PC-9 (cell line): ENCODE measurements around the gene CYP4X1. TPM values are rescaled to one million over a fixed set of nuclear protein-coding genes. Genes with fewer than 3 reads are reported as not detected.
"Not testable (repeated sequence)": the region's sequence is repeated elsewhere in the genome, so short reads cannot be mapped to it uniquely, and the experiment has no call there.

ENCODE experiments used
- BruUV-seq: library from RNA; stranded (reverse); fragments of 400-500 nt; replicated peaks from 2 replicates; lab custom pipeline; 2021; lab: Mats Ljungman, UMichigan
- CTCF ChIA-PET: fragments of 300-600 bp; sonication (Branson Sonifier 250); formaldehyde crosslinking; loops from one replicate; lab custom pipeline; 2022; ENCODE audit warnings: antibody characterized with exemption; lab: Charles Lee
- POLR2A ChIA-PET: fragments of 300-600 bp; sonication (Branson Sonifier 250); formaldehyde crosslinking; loops from one replicate; lab custom pipeline; 2022; ENCODE audit warnings: antibody characterized with exemption; ENCODE audit not compliant: unreplicated experiment; lab: Charles Lee
- DNase-seq, 2 experiments: peaks; one replicate each; pipeline versions ENCODE4 v3.0.0 to v3.0.0-alpha.2; 2015 to 2022; ENCODE audit warnings: mixed read lengths in 1 of 2
- H2AFZ ChIP-seq: fragments of 200-600 bp; sonication (generic); 2 replicates; pipeline ENCODE4 v1.8.1; 2017; ENCODE audit warnings: antibody characterized with exemption
- H3F3A ChIP-seq: fragments of 200-600 bp; sonication (generic); 2 replicates; pipeline ENCODE4 v1.8.1; 2017; ENCODE audit warnings: antibody characterized with exemption, mild to moderate bottlenecking, low read depth; ENCODE audit not compliant: insufficient read depth
- H3K27ac ChIP-seq: fragments of 200-600 bp; sonication (generic); 2 replicates; pipeline ENCODE4 v1.6.1; 2016; ENCODE audit warnings: mixed run types
- H3K27me3 ChIP-seq: fragments of 200-600 bp; sonication (generic); 2 replicates; pipeline ENCODE4 v1.6.1; 2016; ENCODE audit warnings: low read depth, mixed run types; ENCODE audit not compliant: insufficient read depth
- H3K36me3 ChIP-seq: fragments of 200-600 bp; sonication (generic); 2 replicates; pipeline ENCODE4 v1.6.1; 2016; ENCODE audit warnings: low read depth, mixed run types
- H3K4me1 ChIP-seq: fragments of 200-600 bp; sonication (generic); replicated peaks from 2 replicates; pipeline ENCODE4 v1.6.1; 2016; ENCODE audit warnings: mixed run types; ENCODE audit not compliant: insufficient read depth
- H3K4me2 ChIP-seq: fragments of 200-600 bp; sonication (generic); 2 replicates; pipeline ENCODE4 v1.6.1; 2017; ENCODE audit warnings: mixed run types
- H3K4me3 ChIP-seq: fragments of 200-600 bp; sonication (generic); 2 replicates; pipeline ENCODE4 v1.6.1; 2016; ENCODE audit warnings: mixed run types
- H3K79me2 ChIP-seq: fragments of 200-600 bp; sonication (generic); 2 replicates; pipeline ENCODE4 v1.6.1; 2017; ENCODE audit warnings: low read depth, mixed run types
- H3K9me2 ChIP-seq: fragments of 200-600 bp; sonication (generic); 2 replicates; pipeline ENCODE4 v1.8.1; 2017; ENCODE audit warnings: mild to moderate bottlenecking; ENCODE audit not compliant: insufficient read depth
- H3K9me3 ChIP-seq: fragments of 200-600 bp; sonication (generic); 2 replicates; pipeline ENCODE4 v1.8.1; 2016; ENCODE audit warnings: low read depth; ENCODE audit not compliant: insufficient read depth
- H4K20me1 ChIP-seq: fragments of 200-600 bp; sonication (generic); 2 replicates; pipeline ENCODE4 v1.8.1; 2017; ENCODE audit not compliant: insufficient read depth
- EZH2 ChIP-seq: fragments of 200-600 bp; sonication (generic); IDR thresholded peaks from 2 replicates; pipeline ENCODE4 v1.8.0; 2017; ENCODE audit warnings: antibody characterized with exemption, low read depth
- intact Hi-C: fragments of 100-400 bp; cut with micrococcal nuclease; formaldehyde crosslinking; loops from one replicate; pipeline ENCODE4 v1.10.0; 2022; ENCODE audit not compliant: unreplicated experiment
- total RNA-seq: library from RNA; stranded (reverse); gene quantifications from 2 replicates; pipeline ENCODE4 v1.2.3, GENCODE V29; 2021
- TF ChIP-seq, protein P1 (sequence below): fragments of 200-600 bp; sonication (generic); conservative IDR thresholded peaks from 2 replicates; pipeline ENCODE4 v1.6.1; 2017; ENCODE audit warnings: mixed run types, antibody characterized with exemption, mild to moderate bottlenecking, moderate library complexity

The CYP4X1 gene
- total RNA-seq, 1 experiment from 2014 or later, result not detected

DNA sequence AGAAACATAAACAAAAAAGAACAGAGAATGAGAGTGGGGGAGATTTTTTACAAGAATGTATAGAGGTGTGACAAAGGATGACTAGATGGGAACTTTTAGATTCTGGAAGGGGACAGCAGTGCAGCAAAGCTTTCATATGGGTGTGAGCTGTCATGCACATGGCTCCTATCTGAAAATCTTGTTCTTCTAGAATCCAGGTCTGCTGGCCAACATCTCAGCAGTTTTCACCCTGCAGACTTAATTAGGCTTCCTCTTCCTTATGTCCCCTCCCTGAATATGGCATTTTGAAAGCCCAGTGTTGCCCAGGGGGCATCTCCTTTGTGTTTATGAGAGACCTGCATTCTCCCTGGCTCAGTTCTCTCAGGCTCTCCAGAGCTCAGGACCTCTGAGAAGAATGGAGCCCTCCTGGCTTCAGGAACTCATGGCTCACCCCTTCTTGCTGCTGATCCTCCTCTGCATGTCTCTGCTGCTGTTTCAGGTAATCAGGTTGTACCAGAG lies 43.7 kb downstream of the CYP4X1 start, which contains the start of gene CYP4Z1:
Gene CYP4Z1 (plus strand): TSS at position 135 of the 498 bp plus-strand sequence. CDS start 260 bp downstream, at position 395.
- Histone ChIP-seq H4K20me1 (no peaks in the 10 kb centered on the region), H3K9me2 (no peaks in the 10 kb centered on the region), H3K4me2 (no peak within 1 kb of the TSS), H3K4me3 (no peak within 1 kb of the TSS), H3K4me1 (no peaks in the 10 kb centered on the region), H3K36me3 (no peaks in the 10 kb centered on the region), H3K27ac (no peak within 1 kb of the TSS), H3K79me2 (no peaks in the 10 kb centered on the region), H3K27me3 (no peaks in the 10 kb centered on the region), H2AFZ (no peak within 1 kb of the TSS), H3F3A (no peaks in the 10 kb centered on the region), H3K9me3 (no peaks in the 10 kb centered on the region)
- ChIA-PET CTCF (no interaction called here), POLR2A (no interaction called here)
- peak in 1 of 2 experiments; percentile 38 for DNase-seq
- TF ChIP-seq EZH2, result no peak
- TF ChIP-seq, protein P1, sequence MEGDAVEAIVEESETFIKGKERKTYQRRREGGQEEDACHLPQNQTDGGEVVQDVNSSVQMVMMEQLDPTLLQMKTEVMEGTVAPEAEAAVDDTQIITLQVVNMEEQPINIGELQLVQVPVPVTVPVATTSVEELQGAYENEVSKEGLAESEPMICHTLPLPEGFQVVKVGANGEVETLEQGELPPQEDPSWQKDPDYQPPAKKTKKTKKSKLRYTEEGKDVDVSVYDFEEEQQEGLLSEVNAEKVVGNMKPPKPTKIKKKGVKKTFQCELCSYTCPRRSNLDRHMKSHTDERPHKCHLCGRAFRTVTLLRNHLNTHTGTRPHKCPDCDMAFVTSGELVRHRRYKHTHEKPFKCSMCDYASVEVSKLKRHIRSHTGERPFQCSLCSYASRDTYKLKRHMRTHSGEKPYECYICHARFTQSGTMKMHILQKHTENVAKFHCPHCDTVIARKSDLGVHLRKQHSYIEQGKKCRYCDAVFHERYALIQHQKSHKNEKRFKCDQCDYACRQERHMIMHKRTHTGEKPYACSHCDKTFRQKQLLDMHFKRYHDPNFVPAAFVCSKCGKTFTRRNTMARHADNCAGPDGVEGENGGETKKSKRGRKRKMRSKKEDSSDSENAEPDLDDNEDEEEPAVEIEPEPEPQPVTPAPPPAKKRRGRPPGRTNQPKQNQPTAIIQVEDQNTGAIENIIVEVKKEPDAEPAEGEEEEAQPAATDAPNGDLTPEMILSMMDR, result no peak
- no TSS peak for BruUV-seq
- intact Hi-C loops, result no loop called here

- DNase-seq, result peak in 1 of 2 experiments; percentile 47
- H3K4me1 ChIP-seq, intact Hi-C loops: not testable (repeated sequence)
Observed at GRCh38 chr1:47069080-47069479, 45.6 kb downstream of the CYP4X1 start.

GRCh38 chr1:47069509-47069908 lies 46.0 kb downstream of the CYP4X1 start:
- BruUV-seq, H3K27me3 ChIP-seq, H3K9me3 ChIP-seq, H3K27ac ChIP-seq, H3K4me2 ChIP-seq, H3K4me3 ChIP-seq, CTCF ChIA-PET, H3F3A ChIP-seq, H2AFZ ChIP-seq, POLR2A ChIA-PET, DNase-seq, H3K79me2 ChIP-seq, H4K20me1 ChIP-seq, intact Hi-C loops, H3K9me2 ChIP-seq, H3K36me3 ChIP-seq, H3K4me1 ChIP-seq: not testable (repeated sequence)

More at GRCh38 chr1:47069080-47069479, 45.6 kb downstream of the CYP4X1 start:
- H3K27ac ChIP-seq, H3K9me3 ChIP-seq, H3K36me3 ChIP-seq, H3K4me2 ChIP-seq, H3F3A ChIP-seq, H4K20me1 ChIP-seq, H2AFZ ChIP-seq, H3K27me3 ChIP-seq, POLR2A ChIA-PET, H3K4me3 ChIP-seq, H3K79me2 ChIP-seq, CTCF ChIA-PET, BruUV-seq, H3K9me2 ChIP-seq: not testable (repeated sequence)

DNA sequence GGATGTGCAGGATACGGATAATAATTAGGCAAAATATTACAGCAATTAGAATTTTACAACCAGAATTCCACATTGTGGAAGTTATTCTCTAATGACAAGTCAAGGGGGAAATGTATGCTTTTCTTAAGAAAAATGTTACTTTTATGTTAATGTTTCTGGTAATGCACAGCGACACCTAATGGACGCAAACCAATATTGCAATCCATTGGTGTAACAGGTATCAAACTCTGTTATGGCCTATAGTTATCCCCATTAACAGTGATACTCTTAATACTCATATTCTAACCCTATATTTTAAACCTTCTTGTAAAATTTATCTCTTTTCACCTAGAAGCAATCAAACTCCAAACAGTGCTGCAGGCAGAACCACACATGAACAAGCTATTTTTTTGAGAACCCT lies 65.9 kb downstream of the CYP4X1 start:
- TF ChIP-seq, protein P1, result peak; percentile 77
- H3K4me1 ChIP-seq, H3K9me3 ChIP-seq, H3K79me2 ChIP-seq, H3K4me2 ChIP-seq, POLR2A ChIA-PET, H3K4me3 ChIP-seq, H3K27ac ChIP-seq, H3F3A ChIP-seq, H3K27me3 ChIP-seq, H3K36me3 ChIP-seq, H3K9me2 ChIP-seq, H2AFZ ChIP-seq, CTCF ChIA-PET, BruUV-seq, H4K20me1 ChIP-seq: not testable (repeated sequence)
- intact Hi-C loops, result loop anchor here (10.0 kb wide), 1 partner anchor 685 kb away; no protein-coding TSS in a partner anchor
- peak in 1 of 2 experiments; percentile 26 for DNase-seq
